Cerebellar cortex (tissue), 1 donor: ENCODE data around the gene S100A6.

Source experiments
- DNase-seq: peaks from one replicate; pipeline ENCODE4 v3.0.0-alpha.2; 2015; ENCODE audit warnings: low spot score

Gene S100A6

GRCh38 chr1:153545067-153546055 lies 9.6 kb upstream of the S100A6 start, which contains the start of gene S100A4:
Gene S100A4, minus strand, starts transcription at chr1:153545806. Its CDS starts 1,012 bp downstream, at chr1:153544794.
- DNase-seq = peak; percentile 88

GRCh38 chr1:153544453-153545066 lies 8.8 kb upstream of the S100A6 start:
- no peak for DNase-seq

- no peak for DNase-seq
Observed at GRCh38 chr1:153543736-153544135, 7.9 kb upstream of the S100A6 start.

GRCh38 chr1:153542956-153543711 lies 7.3 kb upstream of the S100A6 start:
- DNase-seq = no peak

GRCh38 chr1:153541641-153542590 lies 6.1 kb upstream of the S100A6 start:
- DNase-seq = no peak

GRCh38 chr1:153540394-153541361 lies 4.9 kb upstream of the S100A6 start, which contains the start of gene S100A5:
Gene S100A5, minus strand, starts transcription at chr1:153540934. Its CDS starts 743 bp downstream, at chr1:153540191.
- no peak for DNase-seq

GRCh38 chr1:153539395-153540093 lies 3.8 kb upstream of the S100A6 start:
- no peak for DNase-seq

GRCh38 chr1:153538315-153538821 lies 2.6 kb upstream of the S100A6 start:
- DNase-seq = peak; percentile 70

- no peak for DNase-seq
Observed at GRCh38 chr1:153537376-153537730, 1.6 kb upstream of the S100A6 start.

- peak; percentile 42 for DNase-seq
Observed at GRCh38 chr1:153536671-153537375, 1.0 kb upstream of the S100A6 start.

GRCh38 chr1:153536012-153536670 lies 350 bp upstream of the S100A6 start:
- DNase-seq = peak; percentile 75

GRCh38 chr1:153534925-153535241 lies 908 bp downstream of the S100A6 start:
- no peak for DNase-seq

- no peak for DNase-seq
Observed at GRCh38 chr1:153534226-153534924, 1.4 kb downstream of the S100A6 start.

GRCh38 chr1:153533689-153534201 lies 2.0 kb downstream of the S100A6 start:
- no peak for DNase-seq

- DNase-seq = peak; percentile 94
Observed at GRCh38 chr1:153532769-153533599, 2.8 kb downstream of the S100A6 start.

GRCh38 chr1:153532181-153532580 lies 3.6 kb downstream of the S100A6 start:
- no peak for DNase-seq
